Activated T-cell treated with anti-CD3 and anti-CD28 coated beads for 48 hours (primary cell): ENCODE results near the gene CA5A.
"Not testable (repeated sequence)": the region's sequence is repeated elsewhere in the genome, so short reads cannot be mapped to it uniquely, and the experiment has no call there.

Experiments
- DNase-seq: peaks from one replicate; pipeline ENCODE4 v3.0.0-alpha.2; 2020; ENCODE audit warnings: low read depth

The CA5A gene

GRCh38 chr16:87947356-87948118 lies 11.2 kb upstream of the CA5A start:
- DNase-seq: no peak

GRCh38 chr16:87946596-87947347 lies 10.4 kb upstream of the CA5A start:
- no peak for DNase-seq

- no peak for DNase-seq
Observed at GRCh38 chr16:87945351-87946042, 9.2 kb upstream of the CA5A start.

GRCh38 chr16:87942680-87943079 lies 6.4 kb upstream of the CA5A start:
- no peak for DNase-seq

- no peak for DNase-seq
Observed at GRCh38 chr16:87939562-87940423, 3.5 kb upstream of the CA5A start.

GRCh38 chr16:87938412-87938949 lies 2.2 kb upstream of the CA5A start:
- no peak for DNase-seq

- DNase-seq: not testable (repeated sequence)
Observed at GRCh38 chr16:87937231-87937542, 858 bp upstream of the CA5A start.

GRCh38 chr16:87936016-87936374 lies 334 bp downstream of the CA5A start:
- DNase-seq: not testable (repeated sequence)

- DNase-seq: not testable (repeated sequence)
Observed at GRCh38 chr16:87934752-87935425, 1.4 kb downstream of the CA5A start.

GRCh38 chr16:87933140-87933495 lies 3.2 kb downstream of the CA5A start:
- DNase-seq: no peak

GRCh38 chr16:87932475-87933139 lies 3.7 kb downstream of the CA5A start:
- DNase-seq: not testable (repeated sequence)

- DNase-seq: peak; percentile 22
Observed at GRCh38 chr16:87931504-87931903, 4.8 kb downstream of the CA5A start.

GRCh38 chr16:87930456-87930855 lies 5.9 kb downstream of the CA5A start:
- no peak for DNase-seq

GRCh38 chr16:87929986-87930385 lies 6.3 kb downstream of the CA5A start:
- no peak for DNase-seq

- no peak for DNase-seq
Observed at GRCh38 chr16:87927195-87927562, 9.2 kb downstream of the CA5A start.

GRCh38 chr16:87926246-87927194 lies 9.8 kb downstream of the CA5A start:
- peak; percentile 12 for DNase-seq

- DNase-seq: no peak
Observed at GRCh38 chr16:87924811-87925670, 11.3 kb downstream of the CA5A start.

- no peak for DNase-seq
Observed at GRCh38 chr16:87924041-87924810, 12.1 kb downstream of the CA5A start.
